GM12878 (cell line): ENCODE measurements around the gene PKD1. TPM values are rescaled to one million over a fixed set of nuclear protein-coding genes. Genes with fewer than 3 reads are reported as not detected.

Experiments used
- ATAC-seq: fragments of 200-7000 bp; cut with Tn5 transposase; 3 replicates; pipeline ENCODE4 v1.9.1; 2020; ENCODE audit warnings: mild to moderate bottlenecking, moderate library complexity
- BruUV-seq: library from RNA; stranded (reverse); fragments of 400-500 nt; replicated peaks from 2 replicates; lab custom pipeline; 2021; lab: Mats Ljungman, UMichigan
- CTCF ChIA-PET: fragments of 300-600 bp; sonication (Branson Sonifier 250); formaldehyde crosslinking; extraction: SDS; loops from one replicate; lab custom pipeline; 2021; ENCODE audit warnings: inconsistent platforms; lab: Yijun Ruan, JAX
- POLR2A ChIA-PET: fragments of 350-600 bp; formaldehyde crosslinking; extraction: SDS; loops from one replicate; lab custom pipeline; 2021; ENCODE audit warnings: inconsistent platforms; lab: Charles Lee
- RAD21 ChIA-PET: fragments of 300-600 bp; sonication (Branson Sonifier 250); formaldehyde crosslinking; loops from one replicate; lab custom pipeline; 2023; ENCODE audit warnings: antibody characterized with exemption; ENCODE audit not compliant: unreplicated experiment; lab: Charles Lee
- SMC1A ChIA-PET: fragments of 300-600 bp; sonication (Branson Sonifier 250); formaldehyde crosslinking; loops from one replicate; lab custom pipeline; 2023; ENCODE audit not compliant: unreplicated experiment, uncharacterized antibody; lab: Charles Lee
- DNase-seq: peaks from one replicate; pipeline ENCODE4 v3.0.0-alpha.2; 2011; ENCODE audit warnings: low read depth, low spot score
- FAIRE-seq: peaks from 3 replicates; lab custom pipeline; 2011; peaks lifted over from hg19 to GRCh38; lab: Jason Lieb, UNC
- H2AFZ ChIP-seq: 2 replicates; pipeline ENCODE4 v1.6.0; 2011; ENCODE audit warnings: low read depth, low read length, control low read depth; ENCODE audit not compliant: control insufficient read depth
- H3K27ac ChIP-seq: 2 replicates; pipeline ENCODE4 v1.5.1; 2011; ENCODE audit warnings: control low read depth; ENCODE audit not compliant: control insufficient read depth, insufficient read depth
- H3K27me3 ChIP-seq, 2 experiments: replicated peaks in 1 of 2; 2 replicates each; pipeline versions ENCODE4 v1.6.0 to v1.6.1; 2011; ENCODE audit warnings: low read length in 1 of 2; ENCODE audit not compliant: control insufficient read depth in 2 of 2, insufficient read depth in 2 of 2
- H3K36me3 ChIP-seq, 2 experiments: 2 replicates each; pipeline ENCODE4 v1.5.1; 2011; ENCODE audit warnings: low read length in 1 of 2; ENCODE audit not compliant: control insufficient read depth in 2 of 2, insufficient read depth in 2 of 2
- H3K4me1 ChIP-seq: 2 replicates; pipeline ENCODE4 v1.6.1; 2011; ENCODE audit warnings: mild to moderate bottlenecking, low read length, moderate library complexity, mixed read lengths; ENCODE audit not compliant: control insufficient read depth, insufficient read depth
- H3K4me2 ChIP-seq: 2 replicates; pipeline ENCODE4 v1.6.0; 2011; ENCODE audit warnings: control low read depth; ENCODE audit not compliant: control insufficient read depth, insufficient read depth
- H3K4me3 ChIP-seq: fragments of 200-600 bp; sonication (generic); 2 replicates; pipeline ENCODE4 v1.5.1; 2016
- H3K79me2 ChIP-seq: 2 replicates; pipeline ENCODE4 v1.6.0; 2011; ENCODE audit warnings: low read length; ENCODE audit not compliant: control insufficient read depth, insufficient read depth
- H3K9ac ChIP-seq: 2 replicates; pipeline ENCODE4 v1.8.0; 2011; ENCODE audit warnings: low read length, control low read depth, mixed read lengths; ENCODE audit not compliant: control insufficient read depth, insufficient read depth
- H3K9me3 ChIP-seq: replicated peaks from 3 replicates; pipeline ENCODE4 v1.5.1; 2011; ENCODE audit warnings: mild to moderate bottlenecking, low read length; ENCODE audit not compliant: control insufficient read depth, insufficient read depth
- H4K20me1 ChIP-seq: 2 replicates; pipeline ENCODE4 v1.6.0; 2011; ENCODE audit not compliant: control insufficient read depth, insufficient read depth
- CBX5 ChIP-seq: sonication (generic); IDR thresholded peaks from 2 replicates; pipeline ENCODE4 v1.6.1; 2016; ENCODE audit warnings: low read depth, moderate library complexity, mild to moderate bottlenecking, inconsistent platforms
- EGR1 ChIP-seq, 2 experiments: IDR thresholded peaks; 1 replicate in 1 of 2; 2 replicates in 1 of 2; pipeline ENCODE4 v1.6.1; 2011 to 2012; ENCODE audit warnings: low read depth in 2 of 2, low read length in 2 of 2, borderline replicate concordance in 1 of 2, mild to moderate bottlenecking in 1 of 2, moderate library complexity in 1 of 2
- EP300 ChIP-seq, 2 experiments: fragments of 150-350 bp in 1 of 2; IDR thresholded peaks; 2 replicates each; pipeline ENCODE4 v1.6.1; 2011 to 2012; ENCODE audit warnings: low read depth in 2 of 2, low read length in 2 of 2, borderline replicate concordance in 1 of 2, improper control_type of control experiment in 1 of 2, inconsistent platforms in 1 of 2; ENCODE audit not compliant: control insufficient read depth in 1 of 2
- EZH2 ChIP-seq: IDR thresholded peaks from 2 replicates; pipeline ENCODE4 v1.6.1; 2012; ENCODE audit warnings: low read depth, mild to moderate bottlenecking, control low read depth, inconsistent platforms, low read length, borderline replicate concordance; ENCODE audit not compliant: control insufficient read depth
- MTA3 ChIP-seq: IDR thresholded peaks from 2 replicates; pipeline ENCODE4 v1.6.1; 2012; ENCODE audit warnings: low read length, inconsistent platforms, borderline replicate concordance
- MYB ChIP-seq: fragments of 150-350 bp; IDR thresholded peaks from 2 replicates; pipeline ENCODE4 v1.6.1; 2014; ENCODE audit warnings: mild to moderate bottlenecking, low read depth, low read length, borderline replicate concordance
- POLR2AphosphoS2 ChIP-seq: IDR thresholded peaks from 2 replicates; pipeline ENCODE4 v1.6.1; 2011; ENCODE audit warnings: low read depth, mild to moderate bottlenecking, low read length, improper control_type of control experiment, moderate library complexity
- POLR2AphosphoS5 ChIP-seq: IDR thresholded peaks from 2 replicates; pipeline ENCODE4 v1.6.1; 2011; ENCODE audit warnings: mild to moderate bottlenecking, low read length, inconsistent platforms
- POU2F2 ChIP-seq: IDR thresholded peaks from 3 replicates; pipeline ENCODE4 v1.6.1; 2011; ENCODE audit warnings: low read depth, mild to moderate bottlenecking, low read length, borderline replicate concordance
- RELA ChIP-seq: fragments of 450-650 bp; IDR thresholded peaks from 2 replicates; pipeline ENCODE4 v1.8.0; 2014; ENCODE audit warnings: borderline replicate concordance; ENCODE audit not compliant: partially characterized antibody
- TCF12 ChIP-seq: IDR thresholded peaks from 2 replicates; pipeline ENCODE4 v1.6.1; 2011; ENCODE audit warnings: low read depth, mild to moderate bottlenecking, low read length
- YBX1 ChIP-seq: fragments of 450-650 bp; IDR thresholded peaks from 2 replicates; pipeline ENCODE4 v1.6.1; 2016; ENCODE audit warnings: antibody characterized with exemption
- ZZZ3 ChIP-seq: IDR thresholded peaks from 2 replicates; pipeline ENCODE4 v1.6.1; 2011; ENCODE audit warnings: low read depth; ENCODE audit not compliant: control insufficient read depth, insufficient read length
- WGBS: methylation state at CpG from one replicate; pipeline ENCODE4 v1.1.6; 2016; ENCODE audit warnings: low lambda C conversion rate; ENCODE audit not compliant: insufficient replicate concordance, insufficient coverage; ENCODE audit errors: missing lambda C conversion rate; 5-methylcytosine and 5-hydroxymethylcytosine counted together
- in situ Hi-C: fragments of 300-500 bp; cut with MboI; formaldehyde crosslinking; loops from 9 replicates; pipeline ENCODE4 v1.14.3; 2018; ENCODE audit warnings: mixed read lengths
- intact Hi-C: fragments of 100-400 bp; cut with micrococcal nuclease; formaldehyde crosslinking; loops from one replicate; pipeline ENCODE4 v1.14.2; 2022; ENCODE audit not compliant: unreplicated experiment
- polyA plus RNA-seq, 11 experiments: library from polyadenylated mRNA; depleted of rRNA in 4 of 11; unstranded in 6 of 11; stranded (reverse) in 5 of 11; fragments of >200 nt; fragmentation: Nextera tagmentation in 4 of 11; fragmentation: Illumina TruSeq in 1 of 11; extraction: Ambion mirVana in 4 of 11; extraction: Trizol in 1 of 11; gene quantifications; 1 replicate in 1 of 11; 2 replicates in 10 of 11; pipeline versions ENCODE4 v1.2.1 to v1.2.3, GENCODE V29; 2011 to 2016; ENCODE audit warnings: inconsistent platforms in 2 of 11, missing spikeins in 2 of 11, low read depth in 1 of 11
- total RNA-seq, 4 experiments: library from RNA; depleted of rRNA in 3 of 4; stranded (reverse); fragments of >200 nt in 3 of 4; fragmentation: Illumina TruSeq in 1 of 4; extraction: Trizol in 1 of 4; gene quantifications; 2 replicates each; pipeline versions ENCODE4 v1.2.1 to v1.2.3, GENCODE V29; 2013 to 2021
- TF ChIP-seq, protein P1 (sequence below): fragments of 450-650 bp; conservative IDR thresholded peaks from 2 replicates; pipeline ENCODE4 v1.6.1; 2017; ENCODE audit warnings: mild to moderate bottlenecking, moderate library complexity

Gene PKD1
- total and polyA plus RNA-seq, 10 of the 15 experiments (the other 5 are each of a cell fraction or from before 2014, with no cell fraction given), result 0.11 to 62.0 (median 6.1) TPM

DNA sequence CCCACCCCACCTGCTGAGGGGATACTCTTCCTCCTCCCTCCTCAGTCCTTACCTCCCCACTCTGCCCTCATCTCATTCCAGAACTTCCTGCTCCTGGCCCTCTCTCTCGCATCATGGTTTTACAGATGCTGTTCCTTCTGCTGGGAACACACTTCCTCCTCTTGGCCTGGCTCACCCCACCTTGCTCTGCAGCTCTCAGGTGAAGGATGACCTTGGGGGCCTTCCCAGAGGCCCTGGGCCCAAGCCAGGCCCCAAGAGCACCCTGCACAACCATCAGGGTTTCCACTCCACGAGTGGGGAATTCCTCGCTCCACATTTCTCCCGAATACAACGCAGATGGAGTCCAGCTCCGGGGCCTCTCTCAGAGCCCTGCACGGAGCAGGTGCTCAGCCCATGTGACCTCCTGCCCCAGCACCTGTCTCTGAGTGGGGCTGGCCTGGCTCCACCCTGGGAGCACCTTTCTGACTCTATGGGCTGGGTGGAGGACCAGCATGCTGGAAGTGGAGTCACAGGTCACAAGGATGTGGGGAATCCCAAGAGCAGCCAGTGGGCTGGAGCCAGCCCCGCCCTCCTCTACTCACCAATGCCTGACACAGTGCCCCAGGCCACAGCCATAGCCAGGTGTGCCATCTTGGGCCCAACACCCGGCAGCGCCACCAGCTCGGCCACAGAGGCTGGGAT lies 92.6 kb downstream of the PKD1 start:
- POLR2A ChIA-PET, result interaction anchor here (2.3 kb wide), 1 partner anchor 112 kb away, joined by 11 read pairs; the partner anchor contains the start of gene TRAF7
- H3K4me3 ChIP-seq, result no peak overlapping the region
- in situ Hi-C loops, result no loop called here
- WGBS, result 96% methylated on average over 11 of the region's 11 CpGs
- peaks cover 8% of the 10 kb centered on the region for H3K79me2 ChIP-seq
- H3K4me2 ChIP-seq, result 0 out of 2 replicates have a peak overlapping the region, but pooled peaks have one; percentile 30
- no peaks in the 10 kb centered on the region for H3K27me3 ChIP-seq
- intact Hi-C loops, result no loop called here
- SMC1A ChIA-PET, result no interaction called here
- TF ChIP-seq EZH2 (no peak), EP300 (IDR thresholded peaks at IDR 0.05; ENCODE audit: borderline replicate concordance in 1 of 2, control insufficient read depth in 1 of 2, low read depth in 2 of 2, low read length in 2 of 2) (no peak), POLR2AphosphoS2 (no peak), TCF12 (no peak), ZZZ3 (no peak), YBX1 (no peak), CBX5 (no peak), POU2F2 (no peak), RELA (no peak), EGR1 (IDR thresholded peaks at IDR 0.05; ENCODE audit: borderline replicate concordance in 1 of 2, low read depth in 2 of 2, low read length in 2 of 2) (no peak), MYB (no peak), POLR2AphosphoS5 (no peak), MTA3 (no peak)
- TF ChIP-seq, protein P1, sequence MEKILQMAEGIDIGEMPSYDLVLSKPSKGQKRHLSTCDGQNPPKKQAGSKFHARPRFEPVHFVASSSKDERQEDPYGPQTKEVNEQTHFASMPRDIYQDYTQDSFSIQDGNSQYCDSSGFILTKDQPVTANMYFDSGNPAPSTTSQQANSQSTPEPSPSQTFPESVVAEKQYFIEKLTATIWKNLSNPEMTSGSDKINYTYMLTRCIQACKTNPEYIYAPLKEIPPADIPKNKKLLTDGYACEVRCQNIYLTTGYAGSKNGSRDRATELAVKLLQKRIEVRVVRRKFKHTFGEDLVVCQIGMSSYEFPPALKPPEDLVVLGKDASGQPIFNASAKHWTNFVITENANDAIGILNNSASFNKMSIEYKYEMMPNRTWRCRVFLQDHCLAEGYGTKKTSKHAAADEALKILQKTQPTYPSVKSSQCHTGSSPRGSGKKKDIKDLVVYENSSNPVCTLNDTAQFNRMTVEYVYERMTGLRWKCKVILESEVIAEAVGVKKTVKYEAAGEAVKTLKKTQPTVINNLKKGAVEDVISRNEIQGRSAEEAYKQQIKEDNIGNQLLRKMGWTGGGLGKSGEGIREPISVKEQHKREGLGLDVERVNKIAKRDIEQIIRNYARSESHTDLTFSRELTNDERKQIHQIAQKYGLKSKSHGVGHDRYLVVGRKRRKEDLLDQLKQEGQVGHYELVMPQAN, result no peak
- H3K4me1 ChIP-seq, result peaks cover 18% of the 10 kb centered on the region
- no peak overlapping the region for H3K9ac ChIP-seq
- no peak overlapping the region for H3K27ac ChIP-seq
- ATAC-seq, result no peak
- H4K20me1 ChIP-seq, result no peaks in the 10 kb centered on the region
- RAD21 ChIA-PET, result no interaction called here
- no TSS peak for BruUV-seq
- no peak for DNase-seq
- peaks cover 0 to 1% of the 10 kb centered on the region in 2 experiments; a peak in 2 of 4 replicates for H3K36me3 ChIP-seq
- no peaks in the 10 kb centered on the region for H3K9me3 ChIP-seq
- FAIRE-seq, result no peak
- no peak overlapping the region for H2AFZ ChIP-seq
- CTCF ChIA-PET, result no interaction called here
